IMR-90 (cell line): ENCODE data around the gene CHI3L1. TPM values are rescaled to one million over a fixed set of nuclear protein-coding genes. Genes with fewer than 3 reads are reported as not detected.

ENCODE experiments used
- polyA plus RNA-seq, 3 experiments: library from polyadenylated mRNA; depleted of rRNA; stranded (reverse); fragments of >200 nt; gene quantifications; 2 replicates each; pipeline ENCODE4 v1.2.3, GENCODE V29; 2012; ENCODE audit warnings: low replicate concordance in 1 of 3
- total RNA-seq: library from RNA; depleted of rRNA; stranded (reverse); fragments of >200 nt; gene quantifications from 2 replicates; pipeline ENCODE4 v1.2.3, GENCODE V29; 2012
- TF ChIP-seq, protein P1 (sequence below): fragments of 150-350 bp; IDR thresholded peaks from 2 replicates; pipeline ENCODE4 v1.6.1; 2016; ENCODE audit warnings: low read depth, mild to moderate bottlenecking, low read length, moderate library complexity, borderline replicate concordance

Gene CHI3L1
- total and polyA plus RNA-seq, 2 of the 4 experiments (the other 2 are of a cell fraction) = 0.17 TPM; not detected in 1

- TF ChIP-seq, protein P1, sequence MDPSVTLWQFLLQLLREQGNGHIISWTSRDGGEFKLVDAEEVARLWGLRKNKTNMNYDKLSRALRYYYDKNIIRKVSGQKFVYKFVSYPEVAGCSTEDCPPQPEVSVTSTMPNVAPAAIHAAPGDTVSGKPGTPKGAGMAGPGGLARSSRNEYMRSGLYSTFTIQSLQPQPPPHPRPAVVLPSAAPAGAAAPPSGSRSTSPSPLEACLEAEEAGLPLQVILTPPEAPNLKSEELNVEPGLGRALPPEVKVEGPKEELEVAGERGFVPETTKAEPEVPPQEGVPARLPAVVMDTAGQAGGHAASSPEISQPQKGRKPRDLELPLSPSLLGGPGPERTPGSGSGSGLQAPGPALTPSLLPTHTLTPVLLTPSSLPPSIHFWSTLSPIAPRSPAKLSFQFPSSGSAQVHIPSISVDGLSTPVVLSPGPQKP = no peak
Measured at GRCh38 chr1:203153051-203153988, 33.2 kb downstream of the CHI3L1 start (continued).
